ENCODE data around the gene LRRC49. TPM values are rescaled to one million over a fixed set of nuclear protein-coding genes. Genes with fewer than 3 reads are reported as not detected.
"Not testable (repeated sequence)": the region's sequence is repeated elsewhere in the genome, so short reads cannot be mapped to it uniquely, and the experiment has no call there.

The LRRC49 gene
- total RNA-seq, 1 donor from 2014 or later = 23.6 TPM

DNA sequence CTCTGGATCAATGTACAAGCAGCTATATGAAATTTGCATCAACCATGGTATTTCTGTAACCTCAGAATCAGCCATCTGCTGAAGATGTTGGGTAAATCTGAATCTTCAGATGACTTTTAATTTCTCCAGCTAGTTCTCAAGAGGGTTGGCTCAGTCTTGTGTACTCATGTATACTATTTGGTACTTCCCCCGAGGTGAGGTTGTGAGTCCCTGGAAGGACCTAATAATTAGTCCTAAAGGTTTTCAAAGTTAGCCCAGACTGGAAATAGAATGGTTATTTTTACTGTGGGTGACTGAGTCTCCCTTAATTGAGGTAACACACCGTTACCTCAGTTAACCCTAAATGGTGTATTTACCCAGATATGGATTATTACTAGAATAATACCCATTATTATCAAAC is 118.4 kb downstream of the LRRC49 start:
- H3K27ac Mint-ChIP-seq = no peak overlapping the region
- H3K4me1 Mint-ChIP-seq (ENCODE audit: low read depth) = no peaks in the 10 kb centered on the region
- no peaks in the 10 kb centered on the region for H3K27me3 Mint-ChIP-seq
- no peak overlapping the region for H3K4me3 Mint-ChIP-seq (ENCODE audit: low read depth)
- DNase-seq (ENCODE audit: low spot score, unreplicated experiment) = no peak
- no peaks in the 10 kb centered on the region for H3K9me3 Mint-ChIP-seq (ENCODE audit: low read depth)
- TF ChIP-seq, protein P1, sequence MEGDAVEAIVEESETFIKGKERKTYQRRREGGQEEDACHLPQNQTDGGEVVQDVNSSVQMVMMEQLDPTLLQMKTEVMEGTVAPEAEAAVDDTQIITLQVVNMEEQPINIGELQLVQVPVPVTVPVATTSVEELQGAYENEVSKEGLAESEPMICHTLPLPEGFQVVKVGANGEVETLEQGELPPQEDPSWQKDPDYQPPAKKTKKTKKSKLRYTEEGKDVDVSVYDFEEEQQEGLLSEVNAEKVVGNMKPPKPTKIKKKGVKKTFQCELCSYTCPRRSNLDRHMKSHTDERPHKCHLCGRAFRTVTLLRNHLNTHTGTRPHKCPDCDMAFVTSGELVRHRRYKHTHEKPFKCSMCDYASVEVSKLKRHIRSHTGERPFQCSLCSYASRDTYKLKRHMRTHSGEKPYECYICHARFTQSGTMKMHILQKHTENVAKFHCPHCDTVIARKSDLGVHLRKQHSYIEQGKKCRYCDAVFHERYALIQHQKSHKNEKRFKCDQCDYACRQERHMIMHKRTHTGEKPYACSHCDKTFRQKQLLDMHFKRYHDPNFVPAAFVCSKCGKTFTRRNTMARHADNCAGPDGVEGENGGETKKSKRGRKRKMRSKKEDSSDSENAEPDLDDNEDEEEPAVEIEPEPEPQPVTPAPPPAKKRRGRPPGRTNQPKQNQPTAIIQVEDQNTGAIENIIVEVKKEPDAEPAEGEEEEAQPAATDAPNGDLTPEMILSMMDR (IDR thresholded peaks at IDR 0.05; ENCODE audit: unreplicated experiment) = no peak
- H3K36me3 Mint-ChIP-seq (ENCODE audit: insufficient read depth) = no peaks in the 10 kb centered on the region

DNA sequence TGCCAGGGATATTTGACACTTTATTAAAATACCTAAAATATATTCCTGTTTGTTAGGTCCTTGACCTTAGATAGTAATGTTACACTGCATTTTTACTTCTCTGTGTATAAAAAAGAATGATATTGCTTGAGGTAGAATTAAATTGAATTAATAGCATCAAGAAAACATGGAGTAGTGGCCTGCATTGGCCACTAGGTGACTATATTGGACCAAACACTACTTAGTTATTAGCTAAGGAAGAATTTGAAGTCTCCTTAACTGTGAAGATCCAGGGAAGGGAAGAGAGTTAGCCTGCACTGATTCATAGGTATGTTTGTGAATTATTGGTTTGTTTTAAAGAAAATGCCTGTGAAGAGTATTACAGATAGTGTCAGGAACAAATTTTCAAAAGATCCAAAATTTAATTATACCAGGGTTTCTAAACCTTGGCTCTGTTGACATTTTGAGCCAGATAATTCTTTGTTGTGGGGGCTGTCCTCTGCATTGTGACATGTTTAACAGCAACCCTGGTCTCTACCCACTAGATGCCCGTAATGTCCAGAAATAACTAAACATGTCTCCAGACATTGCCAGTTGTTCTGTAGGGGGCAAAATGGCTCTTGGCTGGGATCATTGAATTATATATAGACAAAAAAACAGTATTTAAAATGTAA is 119.0 kb downstream of the LRRC49 start:
- Mint-ChIP-seq H3K4me3 (ENCODE audit: low read depth) (no peak overlapping the region), H3K4me1 (ENCODE audit: low read depth) (no peaks in the 10 kb centered on the region)

DNA sequence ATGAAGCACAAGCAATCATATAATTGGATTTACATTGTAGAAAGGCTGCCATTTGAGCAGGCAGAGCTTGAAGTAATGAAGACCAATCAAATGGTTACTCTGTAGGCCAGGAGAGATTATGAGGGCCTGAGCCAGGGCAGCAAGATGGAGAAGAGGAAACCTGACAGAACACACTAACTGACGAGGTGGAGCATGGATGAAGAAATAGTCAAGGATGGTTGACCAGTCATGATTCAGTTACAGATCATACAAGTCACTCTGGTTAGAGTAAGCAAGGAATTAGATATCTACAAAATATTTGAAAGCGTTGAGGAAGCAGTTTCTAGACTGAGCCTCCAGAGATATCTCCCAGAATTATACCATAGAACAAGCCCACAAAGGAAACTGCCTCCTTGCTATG is 120.8 kb downstream of the LRRC49 start:
- no peak for DNase-seq (ENCODE audit: low spot score, unreplicated experiment)
- Mint-ChIP-seq H3K9me3 (ENCODE audit: low read depth) (no peaks in the 10 kb centered on the region), H3K4me3 (ENCODE audit: low read depth) (no peak overlapping the region), H3K36me3 (ENCODE audit: insufficient read depth) (peaks cover 3% of the 10 kb centered on the region), H3K27ac (no peak overlapping the region), H3K4me1 (ENCODE audit: low read depth) (no peaks in the 10 kb centered on the region), H3K27me3 (no peaks in the 10 kb centered on the region)
- TF ChIP-seq, protein P1 (IDR thresholded peaks at IDR 0.05; ENCODE audit: unreplicated experiment) = no peak

More for the DNA sequence above, 119.0 kb downstream of the LRRC49 start:
- Mint-ChIP-seq H3K9me3 (ENCODE audit: low read depth) (no peaks in the 10 kb centered on the region), H3K36me3 (ENCODE audit: insufficient read depth) (no peaks in the 10 kb centered on the region), H3K27ac (no peak overlapping the region), H3K27me3 (no peaks in the 10 kb centered on the region)
- TF ChIP-seq, protein P1 (IDR thresholded peaks at IDR 0.05; ENCODE audit: unreplicated experiment) = peak; percentile 77
- DNase-seq (ENCODE audit: low spot score, unreplicated experiment) = no peak

DNA sequence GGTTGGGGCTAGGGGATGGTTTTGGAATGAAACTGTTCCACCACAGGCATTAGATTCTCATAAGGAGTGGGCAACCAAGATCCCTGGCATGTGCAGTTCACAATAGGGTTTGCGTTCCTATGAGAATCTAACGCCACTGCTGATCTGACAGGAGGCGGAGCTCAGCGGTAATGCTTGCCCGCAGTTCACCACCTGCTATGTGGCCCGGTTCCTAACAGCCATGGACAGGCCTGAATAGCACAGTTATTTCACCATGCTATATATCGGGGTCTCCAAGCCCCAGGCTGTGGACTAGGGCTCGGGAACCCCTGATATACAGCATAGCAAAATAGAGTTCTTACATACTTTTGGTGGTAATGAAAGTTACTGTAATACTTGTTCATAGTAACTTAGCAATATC is 122.7 kb downstream of the LRRC49 start:
- TF ChIP-seq, protein P1 (IDR thresholded peaks at IDR 0.05; ENCODE audit: unreplicated experiment) = no peak
- Mint-ChIP-seq H3K36me3 (ENCODE audit: insufficient read depth) (peaks cover 9% of the 10 kb centered on the region), H3K4me1 (ENCODE audit: low read depth) (no peaks in the 10 kb centered on the region)

DNA sequence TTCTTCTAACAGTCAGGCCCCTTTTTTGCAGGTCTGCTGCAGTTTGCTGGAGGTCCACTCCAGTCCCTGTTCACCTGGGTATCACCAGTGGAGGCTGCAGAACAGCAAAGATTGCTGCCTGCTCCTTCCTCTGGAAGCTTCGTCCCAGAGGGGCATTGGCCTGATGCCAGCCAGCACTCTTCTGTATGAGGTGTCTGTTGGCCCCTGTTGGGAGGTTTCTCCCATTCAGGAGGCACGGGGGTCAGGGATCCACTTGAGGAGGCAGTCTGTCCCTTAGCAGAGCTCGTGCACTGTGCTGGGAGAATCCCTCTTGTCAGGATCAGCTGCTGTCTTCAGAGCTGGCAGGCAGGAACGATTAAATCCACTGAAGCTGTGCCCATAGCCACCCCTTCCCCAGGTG is 138.6 kb downstream of the LRRC49 start:
- not testable (repeated sequence) for H3K27me3 Mint-ChIP-seq; H3K4me3 Mint-ChIP-seq (ENCODE audit: low read depth); DNase-seq (ENCODE audit: low spot score, unreplicated experiment); H3K27ac Mint-ChIP-seq; H3K4me1 Mint-ChIP-seq (ENCODE audit: low read depth)
- H3K36me3 Mint-ChIP-seq (ENCODE audit: insufficient read depth) = peaks cover 39% of the 10 kb centered on the region
- H3K9me3 Mint-ChIP-seq (ENCODE audit: low read depth) = peaks cover 42% of the 10 kb centered on the region

More for the DNA sequence above, 122.7 kb downstream of the LRRC49 start:
- H3K27ac Mint-ChIP-seq = no peak overlapping the region
- no peak for DNase-seq (ENCODE audit: low spot score, unreplicated experiment)
- H3K4me3 Mint-ChIP-seq (ENCODE audit: low read depth) = no peak overlapping the region
- H3K9me3 Mint-ChIP-seq (ENCODE audit: low read depth) = peaks cover 7% of the 10 kb centered on the region
- no peaks in the 10 kb centered on the region for H3K27me3 Mint-ChIP-seq

DNA sequence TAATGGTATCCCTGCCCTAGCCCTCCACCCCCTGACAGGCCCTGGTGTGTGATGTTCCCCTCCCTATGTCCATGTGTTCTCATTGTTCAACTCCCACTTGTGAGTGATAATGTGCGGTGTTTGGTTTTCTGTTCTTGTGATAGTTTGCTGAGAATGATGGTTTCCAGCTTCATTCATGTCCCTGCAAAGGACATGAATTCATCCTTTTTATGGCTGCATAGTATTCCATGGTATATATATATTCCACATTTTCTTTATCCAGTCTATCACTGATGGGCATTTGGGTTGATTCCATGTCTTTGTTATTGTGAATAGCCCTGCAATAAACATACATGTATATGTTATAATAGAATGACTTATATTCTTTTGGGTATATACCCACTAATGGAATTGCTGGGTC is 142.9 kb downstream of the LRRC49 start:
- not testable (repeated sequence) for H3K4me3 Mint-ChIP-seq (ENCODE audit: low read depth); H3K4me1 Mint-ChIP-seq (ENCODE audit: low read depth); H3K27me3 Mint-ChIP-seq; DNase-seq (ENCODE audit: low spot score, unreplicated experiment); H3K27ac Mint-ChIP-seq
- Mint-ChIP-seq H3K9me3 (ENCODE audit: low read depth) (peaks cover 23% of the 10 kb centered on the region), H3K36me3 (ENCODE audit: insufficient read depth) (peaks cover 25% of the 10 kb centered on the region)

Data from progenitor cell of endocrine pancreas (in vitro differentiated cells).